Loucy (cell line): ENCODE measurements around the gene PARD3B.

Experiments used
- H2AFZ ChIP-seq: fragments of 200-600 bp; sonication (generic); 2 replicates; pipeline ENCODE4 v1.6.0; 2016; ENCODE audit warnings: antibody characterized with exemption, mild to moderate bottlenecking, low read length, moderate library complexity
- H3F3A ChIP-seq: fragments of 200-600 bp; 2 replicates; pipeline ENCODE4 v1.6.0; 2016; ENCODE audit warnings: antibody characterized with exemption, low read depth, mild to moderate bottlenecking
- H3K27me3 ChIP-seq: fragments of 200-600 bp; sonication (generic); 2 replicates; pipeline ENCODE4 v1.6.1; 2014; ENCODE audit warnings: low read length, mild to moderate bottlenecking; ENCODE audit not compliant: insufficient read depth, poor library complexity, severe bottlenecking
- H3K36me3 ChIP-seq: fragments of 200-600 bp; sonication (generic); 2 replicates; pipeline ENCODE4 v1.6.1; 2016; ENCODE audit warnings: low read length; ENCODE audit not compliant: insufficient read depth
- H3K4me1 ChIP-seq: fragments of 200-600 bp; sonication (generic); 2 replicates; pipeline ENCODE4 v1.5.1; 2014; ENCODE audit warnings: low read length, mild to moderate bottlenecking; ENCODE audit not compliant: insufficient read depth, poor library complexity, severe bottlenecking
- H3K4me2 ChIP-seq: fragments of 200-600 bp; sonication (generic); 2 replicates; pipeline ENCODE4 v1.6.0; 2014; ENCODE audit warnings: antibody characterized with exemption, low read length, low read depth, mild to moderate bottlenecking; ENCODE audit not compliant: poor library complexity, severe bottlenecking
- H3K4me3 ChIP-seq: fragments of 200-600 bp; sonication (generic); 2 replicates; pipeline ENCODE4 v1.5.1; 2014; ENCODE audit warnings: low read length, mild to moderate bottlenecking, mixed read lengths; ENCODE audit not compliant: poor library complexity, severe bottlenecking
- H3K79me2 ChIP-seq: fragments of 200-600 bp; sonication (generic); 2 replicates; pipeline ENCODE4 v1.6.1; 2014; ENCODE audit warnings: low read length; ENCODE audit not compliant: insufficient read depth
- H3K9ac ChIP-seq: fragments of 200-600 bp; sonication (generic); 2 replicates; pipeline ENCODE4 v1.6.0; 2014; ENCODE audit warnings: mild to moderate bottlenecking, low read depth, low read length, moderate library complexity; ENCODE audit not compliant: poor library complexity, severe bottlenecking
- H3K9me2 ChIP-seq: fragments of 200-600 bp; sonication (generic); replicated peaks from 2 replicates; pipeline ENCODE4 v1.6.1; 2016; ENCODE audit warnings: low read depth, low read length, mixed read lengths
- H3K9me3 ChIP-seq: fragments of 200-600 bp; sonication (generic); 2 replicates; pipeline ENCODE4 v1.6.1; 2014; ENCODE audit warnings: mild to moderate bottlenecking, antibody characterized with exemption, low read length, low read depth; ENCODE audit not compliant: insufficient read depth
- H4K20me1 ChIP-seq: fragments of 200-600 bp; sonication (generic); 2 replicates; pipeline ENCODE4 v1.6.0; 2014; ENCODE audit warnings: antibody characterized with exemption, low read length, mild to moderate bottlenecking; ENCODE audit not compliant: insufficient read depth, poor library complexity, severe bottlenecking
- CTCF ChIP-seq: fragments of 200-600 bp; sonication (generic); conservative IDR thresholded peaks from 2 replicates; pipeline ENCODE4 v1.5.1; 2014; ENCODE audit warnings: mild to moderate bottlenecking, antibody characterized with exemption, low read length
- EZH2phosphoT487 ChIP-seq: fragments of 200-600 bp; IDR thresholded peaks from 2 replicates; pipeline ENCODE4 v1.6.1; 2018; ENCODE audit warnings: antibody characterized with exemption, mild to moderate bottlenecking, moderate library complexity, borderline replicate concordance

Gene PARD3B

GRCh38 chr2:205617905-205618304, 1072.6 kb downstream of the PARD3B start:
- H3K27me3 ChIP-seq = peaks cover 88% of the 10 kb centered on the region
- no peaks in the 10 kb centered on the region for H3K9me3 ChIP-seq
- no peaks in the 10 kb centered on the region for H3F3A ChIP-seq
- H3K9me2 ChIP-seq = no peaks in the 10 kb centered on the region
- H3K36me3 ChIP-seq = no peaks in the 10 kb centered on the region
- H3K4me2 ChIP-seq = no peak overlapping the region
- H3K4me3 ChIP-seq = no peak overlapping the region
- H3K4me1 ChIP-seq = peaks cover 2% of the 10 kb centered on the region
- no peaks in the 10 kb centered on the region for H4K20me1 ChIP-seq
- TF ChIP-seq EZH2phosphoT487 = no peak
- no peak for TF ChIP-seq CTCF
- no peaks in the 10 kb centered on the region for H3K79me2 ChIP-seq
- H3K9ac ChIP-seq = no peak overlapping the region
- no peak overlapping the region for H2AFZ ChIP-seq

GRCh38 chr2:205619600-205619999, 1074.3 kb downstream of the PARD3B start:
- Histone ChIP-seq H3K79me2 (no peaks in the 10 kb centered on the region), H3K9me2 (no peaks in the 10 kb centered on the region), H3K27me3 (peaks cover 76% of the 10 kb centered on the region), H3K36me3 (no peaks in the 10 kb centered on the region), H3K9me3 (no peaks in the 10 kb centered on the region), H2AFZ (no peak overlapping the region), H3K4me3 (no peak overlapping the region), H4K20me1 (no peaks in the 10 kb centered on the region), H3K4me1 (no peaks in the 10 kb centered on the region), H3F3A (no peaks in the 10 kb centered on the region), H3K9ac (no peak overlapping the region), H3K4me2 (no peak overlapping the region)
- no peak for TF ChIP-seq CTCF
- no peak for TF ChIP-seq EZH2phosphoT487

GRCh38 chr2:205627085-205627484, 1081.8 kb downstream of the PARD3B start:
- Histone ChIP-seq H3K4me3 (no peak overlapping the region), H3K9me2 (no peaks in the 10 kb centered on the region), H3K36me3 (no peaks in the 10 kb centered on the region), H3K79me2 (no peaks in the 10 kb centered on the region), H4K20me1 (no peaks in the 10 kb centered on the region), H3K4me1 (no peaks in the 10 kb centered on the region), H3K4me2 (no peak overlapping the region), H3K9ac (no peak overlapping the region), H3K27me3 (peaks cover 14% of the 10 kb centered on the region), H2AFZ (no peak overlapping the region), H3F3A (no peaks in the 10 kb centered on the region), H3K9me3 (no peaks in the 10 kb centered on the region)
- TF ChIP-seq EZH2phosphoT487 (no peak), CTCF (no peak)
